Occipital lobe (tissue), 2 donors: ENCODE results near the gene TBC1D20. TPM values are rescaled to one million over a fixed set of nuclear protein-coding genes. Genes with fewer than 3 reads are reported as not detected.
"Not testable (repeated sequence)": the region's sequence is repeated elsewhere in the genome, so short reads cannot be mapped to it uniquely, and the experiment has no call there.

ENCODE experiments used
- DNase-seq: peaks from one replicate; lab custom pipeline; 2025; lab: John Stamatoyannopoulos, UW
- total RNA-seq: library from RNA; depleted of rRNA; stranded (reverse); fragments of >200 nt; gene quantifications from one replicate; pipeline ENCODE4 v1.2.3, GENCODE V29; 2014

The TBC1D20 gene
- total RNA-seq, 1 donor from 2014 or later: 15.4 TPM

- not testable (repeated sequence) for DNase-seq
Measured at GRCh38 chr20:476561-477249, 14.4 kb upstream of the TBC1D20 start.

GRCh38 chr20:475463-476357, 13.4 kb upstream of the TBC1D20 start:
- DNase-seq: no peak

GRCh38 chr20:474581-474980, 12.2 kb upstream of the TBC1D20 start:
- DNase-seq: no peak

GRCh38 chr20:472889-473292, 10.6 kb upstream of the TBC1D20 start:
- no peak for DNase-seq

- no peak for DNase-seq
Measured at GRCh38 chr20:472137-472846, 10.0 kb upstream of the TBC1D20 start.

GRCh38 chr20:469746-470490, 7.6 kb upstream of the TBC1D20 start:
- no peak for DNase-seq

- DNase-seq: no peak
Measured at GRCh38 chr20:467755-468154, 5.4 kb upstream of the TBC1D20 start.

GRCh38 chr20:461254-462198, 807 bp downstream of the TBC1D20 start:
- DNase-seq: no peak

GRCh38 chr20:460707-461106, 1.6 kb downstream of the TBC1D20 start:
- DNase-seq: no peak

- no peak for DNase-seq
Measured at GRCh38 chr20:460180-460579, 2.2 kb downstream of the TBC1D20 start.

- no peak for DNase-seq
Measured at GRCh38 chr20:458776-459175, 3.6 kb downstream of the TBC1D20 start.

- no peak for DNase-seq
Measured at GRCh38 chr20:454951-455350, 7.4 kb downstream of the TBC1D20 start.

- not testable (repeated sequence) for DNase-seq
Measured at GRCh38 chr20:452021-452420, 10.3 kb downstream of the TBC1D20 start.

GRCh38 chr20:445514-446336, 16.6 kb downstream of the TBC1D20 start:
- no peak for DNase-seq

GRCh38 chr20:444862-445426, 17.4 kb downstream of the TBC1D20 start:
- no peak for DNase-seq

GRCh38 chr20:444117-444516, 18.2 kb downstream of the TBC1D20 start:
- DNase-seq: no peak

- DNase-seq: no peak
Measured at GRCh38 chr20:443223-443775, 19.0 kb downstream of the TBC1D20 start.

- no peak for DNase-seq
Measured at GRCh38 chr20:440636-441035, 21.7 kb downstream of the TBC1D20 start.

GRCh38 chr20:440148-440547, 22.2 kb downstream of the TBC1D20 start:
- DNase-seq: no peak
